Activated B cell treated with CpG ODN at 0.5 μM for 24 hours (primary cell): Measurements from ENCODE around the gene ATG101. TPM values are rescaled to one million over a fixed set of nuclear protein-coding genes. Genes with fewer than 3 reads are reported as not detected.
A peak's percentile ranks its signal among the peaks of the same experiment; 100 is the strongest.

ENCODE experiments used
- ATAC-seq: fragments of 200-7000 bp; cut with Tn5 transposase; one replicate; pipeline ENCODE4 v1.10.0; 2021; ENCODE audit warnings: low read depth, mild to moderate bottlenecking, moderate library complexity
- CTCF ChIA-PET: fragments of 350-600 bp; sonication (Branson Sonifier 250); formaldehyde crosslinking; loops from one replicate; lab custom pipeline; 2021; ENCODE audit warnings: antibody characterized with exemption; lab: Charles Lee
- POLR2A ChIA-PET: fragments of 350-600 bp; sonication (Branson Sonifier 250); formaldehyde crosslinking; loops from one replicate; lab custom pipeline; 2021; ENCODE audit warnings: antibody characterized with exemption; lab: Charles Lee
- DNase-seq: peaks from one replicate; pipeline ENCODE4 v3.0.0; 2022
- H3K27ac Mint-ChIP-seq: one replicate; pipeline ENCODE4 v1.8.0; 2020; ENCODE audit warnings: mixed read lengths
- H3K27me3 Mint-ChIP-seq: one replicate; pipeline ENCODE4 v1.8.0; 2021; ENCODE audit warnings: mixed read lengths
- H3K36me3 Mint-ChIP-seq: one replicate; pipeline ENCODE4 v1.8.0; 2021; ENCODE audit warnings: low read depth, mixed read lengths
- H3K4me1 Mint-ChIP-seq: one replicate; pipeline ENCODE4 v1.8.0; 2021; ENCODE audit warnings: mixed read lengths
- H3K4me3 Mint-ChIP-seq: one replicate; pipeline ENCODE4 v1.8.0; 2020; ENCODE audit warnings: mild to moderate bottlenecking, mixed read lengths
- H3K9me3 Mint-ChIP-seq: one replicate; pipeline ENCODE4 v1.8.0; 2020; ENCODE audit warnings: mixed read lengths
- intact Hi-C: fragments of 100-400 bp; cut with micrococcal nuclease; formaldehyde crosslinking; loops from one replicate; pipeline ENCODE4 v1.15.1; 2024
- total RNA-seq: library from RNA; stranded (reverse); gene quantifications from 2 replicates; pipeline ENCODE4 v1.2.3, GENCODE V29; 2022
- TF ChIP-seq, protein P1 (sequence below): fragments of 200-600 bp; IDR thresholded peaks from one replicate; pipeline ENCODE4 v1.8.0; 2022; ENCODE audit warnings: antibody characterized with exemption, mild to moderate bottlenecking

The ATG101 gene
- total RNA-seq, 1 donor from 2014 or later = 25.6 TPM

GRCh38 chr12:52044292-52044983, 25.3 kb upstream of the ATG101 start:
- H3K9me3 Mint-ChIP-seq = no peaks in the 10 kb centered on the region
- no peak overlapping the region for H3K27ac Mint-ChIP-seq
- intact Hi-C loops = no loop called here
- ChIA-PET POLR2A (no interaction called here), CTCF (interaction anchor here (1.2 to 1.8 kb wide), 4 partner anchors 12 to 72 kb away, joined by 3 to 6 read pairs (median 4); no protein-coding TSS in a partner anchor)
- H3K36me3 Mint-ChIP-seq = peaks cover 17% of the 10 kb centered on the region
- H3K4me3 Mint-ChIP-seq = no peak overlapping the region
- peaks cover 58% of the 10 kb centered on the region for H3K4me1 Mint-ChIP-seq
- DNase-seq (no peak), ATAC-seq (no peak)
- no peaks in the 10 kb centered on the region for H3K27me3 Mint-ChIP-seq
- TF ChIP-seq, protein P1, sequence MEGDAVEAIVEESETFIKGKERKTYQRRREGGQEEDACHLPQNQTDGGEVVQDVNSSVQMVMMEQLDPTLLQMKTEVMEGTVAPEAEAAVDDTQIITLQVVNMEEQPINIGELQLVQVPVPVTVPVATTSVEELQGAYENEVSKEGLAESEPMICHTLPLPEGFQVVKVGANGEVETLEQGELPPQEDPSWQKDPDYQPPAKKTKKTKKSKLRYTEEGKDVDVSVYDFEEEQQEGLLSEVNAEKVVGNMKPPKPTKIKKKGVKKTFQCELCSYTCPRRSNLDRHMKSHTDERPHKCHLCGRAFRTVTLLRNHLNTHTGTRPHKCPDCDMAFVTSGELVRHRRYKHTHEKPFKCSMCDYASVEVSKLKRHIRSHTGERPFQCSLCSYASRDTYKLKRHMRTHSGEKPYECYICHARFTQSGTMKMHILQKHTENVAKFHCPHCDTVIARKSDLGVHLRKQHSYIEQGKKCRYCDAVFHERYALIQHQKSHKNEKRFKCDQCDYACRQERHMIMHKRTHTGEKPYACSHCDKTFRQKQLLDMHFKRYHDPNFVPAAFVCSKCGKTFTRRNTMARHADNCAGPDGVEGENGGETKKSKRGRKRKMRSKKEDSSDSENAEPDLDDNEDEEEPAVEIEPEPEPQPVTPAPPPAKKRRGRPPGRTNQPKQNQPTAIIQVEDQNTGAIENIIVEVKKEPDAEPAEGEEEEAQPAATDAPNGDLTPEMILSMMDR = no peak

GRCh38 chr12:52045794-52046199, 24.0 kb upstream of the ATG101 start:
- DNase-seq (no peak), ATAC-seq (no peak)
- peaks cover 58% of the 10 kb centered on the region for H3K4me1 Mint-ChIP-seq
- H3K4me3 Mint-ChIP-seq = no peak overlapping the region
- no peak overlapping the region for H3K27ac Mint-ChIP-seq
- no peaks in the 10 kb centered on the region for H3K9me3 Mint-ChIP-seq
- ChIA-PET CTCF (interaction anchor here (0.8 kb wide), 1 partner anchor 24 kb away, joined by 4 read pairs; no protein-coding TSS in a partner anchor), POLR2A (interaction anchor here (0.5 to 1.2 kb wide), 2 partner anchors 9 to 1092 kb away, joined by 3 read pairs; no protein-coding TSS in a partner anchor)
- TF ChIP-seq, protein P1 = no peak
- peaks cover 17% of the 10 kb centered on the region for H3K36me3 Mint-ChIP-seq
- intact Hi-C loops = no loop called here
- H3K27me3 Mint-ChIP-seq = no peaks in the 10 kb centered on the region

GRCh38 chr12:52046859-52047258, 22.9 kb upstream of the ATG101 start:
- POLR2A ChIA-PET = interaction anchor here (0.6 to 1.8 kb wide), 5 partner anchors 9 to 36 kb away, joined by 3 to 6 read pairs (median 5); partner anchors contain the start of gene ATG101
- H3K4me1 Mint-ChIP-seq = peaks cover 58% of the 10 kb centered on the region
- no peaks in the 10 kb centered on the region for H3K9me3 Mint-ChIP-seq
- peaks cover 21% of the 10 kb centered on the region for H3K36me3 Mint-ChIP-seq
- no peak overlapping the region for H3K27ac Mint-ChIP-seq
- TF ChIP-seq, protein P1 = no peak
- H3K4me3 Mint-ChIP-seq = no peak overlapping the region
- intact Hi-C loops = no loop called here
- CTCF ChIA-PET = interaction anchor here (1.4 to 2.3 kb wide), 2 partner anchors 14 to 22 kb away, joined by 4 to 7 read pairs; no protein-coding TSS in a partner anchor
- no peaks in the 10 kb centered on the region for H3K27me3 Mint-ChIP-seq
- DNase-seq = no peak
- ATAC-seq = no peak

GRCh38 chr12:52049286-52049685, 20.5 kb upstream of the ATG101 start:
- Mint-ChIP-seq H3K9me3 (no peaks in the 10 kb centered on the region), H3K4me1 (peaks cover 60% of the 10 kb centered on the region), H3K27me3 (no peaks in the 10 kb centered on the region), H3K36me3 (peaks cover 20% of the 10 kb centered on the region), H3K27ac (peak overlapping the region; percentile 95), H3K4me3 (peak overlapping the region; percentile 92)
- intact Hi-C loops = no loop called here
- CTCF ChIA-PET = no interaction called here
- TF ChIP-seq, protein P1 = no peak
- POLR2A ChIA-PET = interaction anchor here (1.0 kb wide), 1 partner anchor 12 kb away, joined by 3 read pairs; no protein-coding TSS in a partner anchor
- ATAC-seq (no peak), DNase-seq (no peak)

DNA sequence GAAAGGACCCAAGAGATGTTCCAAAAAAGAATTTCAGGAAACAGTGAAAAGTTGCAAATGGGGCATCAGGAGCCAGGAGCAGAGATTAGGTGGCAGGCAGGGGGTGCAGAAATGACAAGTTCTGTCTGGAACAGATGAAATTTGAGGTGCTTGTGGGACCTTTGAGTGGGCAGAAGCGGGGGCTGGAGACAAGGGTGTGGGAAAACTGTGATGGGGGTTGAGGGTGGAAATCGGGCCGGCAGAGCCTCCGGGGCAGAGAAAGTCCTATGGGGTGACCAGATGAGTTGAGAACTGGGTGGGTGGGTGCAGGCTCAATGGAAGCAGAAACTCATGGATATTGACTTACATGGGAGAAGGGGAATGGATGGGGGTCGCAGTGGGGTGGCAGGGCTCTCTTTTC, 20.1 kb upstream of the ATG101 start:
- Mint-ChIP-seq H3K9me3 (no peaks in the 10 kb centered on the region), H3K27me3 (no peaks in the 10 kb centered on the region), H3K36me3 (peaks cover 21% of the 10 kb centered on the region), H3K4me1 (peaks cover 56% of the 10 kb centered on the region), H3K27ac (peak overlapping the region; percentile 95), H3K4me3 (peak overlapping the region; percentile 92)
- CTCF ChIA-PET = interaction anchor here (1.0 to 1.5 kb wide), 3 partner anchors 8 to 22 kb away, joined by 5 read pairs; no protein-coding TSS in a partner anchor
- ATAC-seq (no peak), DNase-seq (no peak)
- TF ChIP-seq, protein P1 = no peak
- POLR2A ChIA-PET = interaction anchor here (0.6 to 5.1 kb wide), 4 partner anchors 10 to 48 kb away, joined by 9 to 99 read pairs (median 72); partner anchors contain the start of gene ATG101
- intact Hi-C loops = loop anchor here (1.0 to 5.0 kb wide), 2 partner anchors 7 to 682 kb away; no protein-coding TSS in a partner anchor
